Stimulated activated CD4-positive, alpha-beta T cell treated with anti-CD3 and anti-CD28 coated beads, Interleukin-1b, Interleukin-23, amount 100 ng/mL, for 48 hours (primary cell): Measurements from ENCODE around the gene PLAC1.

Experiments used
- DNase-seq: peaks from one replicate; pipeline ENCODE4 v3.0.0-alpha.2; 2020

Gene PLAC1

DNA sequence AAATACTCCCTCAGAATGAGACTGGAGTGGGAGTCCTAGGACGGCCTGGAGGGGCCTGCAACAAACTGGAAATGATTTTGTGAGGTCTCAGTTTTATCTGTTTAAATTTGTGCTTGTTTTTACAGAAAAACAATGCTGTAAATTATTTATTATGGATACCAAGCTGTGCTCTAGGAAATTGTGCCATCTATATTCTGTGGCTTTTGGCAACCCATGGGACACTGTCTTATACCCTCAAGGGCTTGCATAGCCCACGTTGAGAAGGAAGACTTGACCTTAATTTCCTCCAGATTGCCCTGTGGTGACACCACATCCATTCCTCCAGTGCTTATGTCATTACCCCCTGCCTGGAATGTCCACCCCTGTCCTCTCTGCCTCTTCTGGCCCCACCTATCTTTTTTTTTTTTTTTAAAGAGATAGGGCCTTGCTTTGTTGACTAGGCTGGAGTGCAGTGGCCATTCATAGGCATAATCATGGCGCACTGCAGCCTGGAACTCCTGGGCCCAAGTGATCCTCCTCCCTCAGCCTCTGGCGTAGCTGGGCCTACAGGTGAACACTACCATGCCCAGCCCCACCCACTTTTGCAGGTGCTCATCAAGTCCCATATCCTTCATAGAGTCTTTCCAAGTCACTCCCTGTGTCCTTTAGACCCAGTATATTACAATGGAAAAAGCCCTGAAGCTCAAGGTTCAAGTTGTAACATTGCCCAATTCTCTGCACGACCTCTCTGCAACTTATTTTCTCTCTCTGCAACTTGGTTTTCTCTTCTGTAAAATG lies 120.9 kb downstream of the PLAC1 start:
- DNase-seq = no peak

GRCh38 chrX:134533952-134534351 lies 124.3 kb downstream of the PLAC1 start:
- DNase-seq = no peak

- DNase-seq = no peak
Measured at GRCh38 chrX:134533352-134533751, 124.9 kb downstream of the PLAC1 start.

GRCh38 chrX:134530845-134531244 lies 127.4 kb downstream of the PLAC1 start:
- DNase-seq = no peak

- no peak for DNase-seq
Measured at GRCh38 chrX:134529481-134529880, 128.8 kb downstream of the PLAC1 start.

DNA sequence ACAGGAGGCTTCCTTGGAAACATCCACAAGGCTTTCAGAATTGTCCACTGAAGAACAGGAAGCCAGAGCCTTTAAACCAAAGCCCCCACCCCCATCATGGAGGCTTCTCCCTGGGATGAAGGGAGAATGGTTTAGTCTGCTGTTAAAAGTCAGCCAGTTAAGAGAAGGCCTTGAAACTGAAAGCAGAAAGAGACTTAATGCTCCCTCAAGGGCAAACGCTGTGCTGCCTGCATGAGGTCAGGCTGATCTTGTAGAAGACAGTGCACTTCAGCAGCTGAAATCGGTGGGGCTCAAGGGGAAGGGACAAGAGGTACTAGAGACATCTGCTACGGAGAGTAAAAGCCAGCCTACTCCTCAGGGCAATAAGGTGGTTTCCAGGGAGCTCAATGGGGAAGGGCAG lies 129.3 kb downstream of the PLAC1 start:
- DNase-seq = no peak

DNA sequence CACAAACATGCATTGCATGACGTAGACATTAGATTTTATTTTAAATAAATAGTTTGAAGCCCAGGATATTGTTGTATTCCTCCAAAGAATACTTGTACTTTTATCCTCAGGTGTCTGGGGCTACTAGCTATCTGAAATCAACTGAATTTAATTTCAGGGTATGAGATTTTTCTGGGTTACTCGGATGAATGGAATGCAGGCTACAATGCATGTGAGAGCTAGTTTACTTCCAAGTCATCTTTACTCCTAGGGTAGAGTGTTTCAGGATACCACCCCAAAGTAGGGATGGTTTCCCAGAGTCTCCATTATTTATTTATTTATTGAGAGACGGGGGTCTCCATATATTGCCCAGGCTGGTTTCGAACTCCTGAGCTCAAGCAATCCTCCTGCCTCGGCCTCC lies 131.9 kb downstream of the PLAC1 start:
- DNase-seq = no peak

GRCh38 chrX:134525086-134525792 lies 133.0 kb downstream of the PLAC1 start:
- no peak for DNase-seq

GRCh38 chrX:134524181-134524580 lies 134.1 kb downstream of the PLAC1 start:
- DNase-seq = no peak

DNA sequence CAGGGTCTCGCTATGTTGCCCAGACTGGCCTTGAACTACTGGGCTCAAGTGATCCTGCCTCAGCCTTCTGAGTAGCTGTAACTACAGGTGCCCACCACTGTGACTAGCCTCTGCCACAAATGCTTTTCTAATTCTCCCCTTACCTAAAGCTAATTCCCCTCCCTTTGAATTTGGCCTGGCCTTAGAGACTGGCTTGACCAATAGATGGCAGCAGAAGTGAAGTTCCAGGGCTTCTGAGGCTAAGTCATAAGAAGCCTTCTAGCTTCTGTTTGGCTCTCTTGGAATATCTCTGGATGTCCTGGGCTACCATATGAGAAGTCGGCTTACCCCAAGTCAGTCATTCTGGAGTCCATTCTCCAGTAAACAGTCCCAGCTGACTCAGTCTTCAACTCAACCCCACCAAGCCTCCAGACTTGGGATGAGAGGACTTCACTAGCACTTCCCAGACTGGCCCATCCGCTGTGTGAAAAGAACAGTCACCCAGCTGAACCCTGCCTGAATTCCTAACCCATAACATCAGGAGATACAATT lies 137.3 kb downstream of the PLAC1 start:
- DNase-seq = no peak
